BJ (cell line): ENCODE results near the gene KLHL40. TPM values are rescaled to one million over a fixed set of nuclear protein-coding genes. Genes with fewer than 3 reads are reported as not detected.

Source experiments
- CTCF ChIA-PET: fragments of 350-600 bp; formaldehyde crosslinking; extraction: SDS; loops from one replicate; lab custom pipeline; 2021; ENCODE audit warnings: antibody characterized with exemption, inconsistent platforms; lab: Yijun Ruan, JAX
- POLR2A ChIA-PET: fragments of 300-600 bp; sonication (Branson Sonifier 250); formaldehyde crosslinking; extraction: SDS; loops from one replicate; lab custom pipeline; 2021; ENCODE audit warnings: antibody characterized with exemption; lab: Charles Lee
- DNase-seq: peaks from one replicate; pipeline ENCODE4 v3.0.0-alpha.2; 2011; ENCODE audit warnings: low read depth
- H3K27me3 ChIP-seq: 2 replicates; pipeline ENCODE4 v1.6.0; 2011; ENCODE audit warnings: low read length; ENCODE audit not compliant: control insufficient read depth, insufficient read depth
- H3K36me3 ChIP-seq: 2 replicates; pipeline ENCODE4 v1.5.1; 2011; ENCODE audit warnings: low read length; ENCODE audit not compliant: control insufficient read depth, insufficient read depth
- H3K4me3 ChIP-seq: 2 replicates; pipeline ENCODE4 v1.5.1; 2011; ENCODE audit warnings: low read depth, mild to moderate bottlenecking, control low read depth, low read length
- polyA plus RNA-seq: library from polyadenylated mRNA; depleted of rRNA; stranded (reverse); fragments of >200 nt; gene quantifications from 2 replicates; pipeline ENCODE4 v1.2.3, GENCODE V29; 2011
- TF ChIP-seq, protein P1 (sequence below): IDR thresholded peaks from 2 replicates; pipeline ENCODE4 v1.5.1; 2011; ENCODE audit warnings: low read depth, mild to moderate bottlenecking, control low read depth, inconsistent platforms, low read length, moderate library complexity; ENCODE audit not compliant: insufficient read depth

The KLHL40 gene
- polyA plus RNA-seq, 1 experiment, result not detected

DNA sequence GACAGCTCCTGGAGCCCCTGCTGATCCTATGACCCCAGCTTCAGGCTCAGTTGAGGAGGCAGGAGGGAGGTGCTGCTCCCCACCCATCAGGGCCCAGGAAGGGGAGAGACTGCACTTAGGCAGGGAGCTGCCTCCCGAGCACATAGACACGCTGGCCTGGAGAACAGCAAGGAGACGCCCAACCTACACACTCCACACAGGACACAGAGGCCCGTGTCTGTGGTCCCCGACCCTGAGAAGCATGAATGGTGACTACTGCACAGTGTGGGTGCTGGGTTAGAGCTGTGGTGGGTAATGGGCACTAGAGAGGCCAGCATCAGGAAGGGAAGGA lies 18.3 kb downstream of the KLHL40 start:
- POLR2A ChIA-PET, result no interaction called here
- DNase-seq, result no peak

DNA sequence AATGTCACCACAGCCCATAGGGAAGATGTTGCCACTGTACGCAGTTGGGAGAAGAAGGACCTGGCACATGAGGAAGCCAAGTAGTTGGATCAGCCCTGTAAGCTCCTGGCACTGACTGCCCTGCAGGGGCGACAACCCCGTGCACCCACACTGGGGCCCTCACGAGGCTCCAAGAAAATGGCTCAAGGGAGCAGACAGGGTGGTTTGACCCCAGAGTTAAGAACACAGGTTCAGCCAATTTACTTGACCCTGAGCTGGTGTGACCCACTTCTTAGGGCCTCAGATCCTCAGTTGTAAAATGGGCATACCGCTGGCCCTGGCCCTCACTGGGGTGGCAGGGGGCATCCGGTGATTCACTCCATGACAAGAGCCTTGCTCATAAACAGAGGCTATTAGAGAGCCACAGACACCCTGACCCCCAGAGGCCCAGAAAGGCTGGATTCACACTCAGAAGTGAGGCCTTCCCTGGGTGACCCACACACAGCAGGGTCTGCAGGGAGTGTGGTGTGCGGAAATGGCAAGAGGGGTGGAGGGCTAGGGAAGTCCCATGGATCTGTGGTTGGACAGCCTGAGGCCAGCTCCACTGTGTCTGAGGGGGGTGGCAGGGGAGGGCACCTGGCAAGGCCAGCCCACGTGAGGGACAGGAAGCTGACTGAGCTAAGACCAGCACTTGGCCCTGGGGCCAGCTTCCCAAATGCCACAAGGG lies 19.0 kb downstream of the KLHL40 start:
- DNase-seq, result no peak
- H3K27me3 ChIP-seq, result peaks cover 2% of the 10 kb centered on the region; the same call in 1 of the 2 replicates
- POLR2A ChIA-PET, result no interaction called here
- TF ChIP-seq, protein P1, sequence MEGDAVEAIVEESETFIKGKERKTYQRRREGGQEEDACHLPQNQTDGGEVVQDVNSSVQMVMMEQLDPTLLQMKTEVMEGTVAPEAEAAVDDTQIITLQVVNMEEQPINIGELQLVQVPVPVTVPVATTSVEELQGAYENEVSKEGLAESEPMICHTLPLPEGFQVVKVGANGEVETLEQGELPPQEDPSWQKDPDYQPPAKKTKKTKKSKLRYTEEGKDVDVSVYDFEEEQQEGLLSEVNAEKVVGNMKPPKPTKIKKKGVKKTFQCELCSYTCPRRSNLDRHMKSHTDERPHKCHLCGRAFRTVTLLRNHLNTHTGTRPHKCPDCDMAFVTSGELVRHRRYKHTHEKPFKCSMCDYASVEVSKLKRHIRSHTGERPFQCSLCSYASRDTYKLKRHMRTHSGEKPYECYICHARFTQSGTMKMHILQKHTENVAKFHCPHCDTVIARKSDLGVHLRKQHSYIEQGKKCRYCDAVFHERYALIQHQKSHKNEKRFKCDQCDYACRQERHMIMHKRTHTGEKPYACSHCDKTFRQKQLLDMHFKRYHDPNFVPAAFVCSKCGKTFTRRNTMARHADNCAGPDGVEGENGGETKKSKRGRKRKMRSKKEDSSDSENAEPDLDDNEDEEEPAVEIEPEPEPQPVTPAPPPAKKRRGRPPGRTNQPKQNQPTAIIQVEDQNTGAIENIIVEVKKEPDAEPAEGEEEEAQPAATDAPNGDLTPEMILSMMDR, result no peak
- H3K36me3 ChIP-seq, result no peaks in the 10 kb centered on the region
- CTCF ChIA-PET, result no interaction called here
- H3K4me3 ChIP-seq, result no peak overlapping the region

More for the DNA sequence above, 18.3 kb downstream of the KLHL40 start:
- H3K4me3 ChIP-seq, result no peak overlapping the region
- CTCF ChIA-PET, result no interaction called here
- no peaks in the 10 kb centered on the region for H3K36me3 ChIP-seq
- peaks cover 2% of the 10 kb centered on the region; the same call in 1 of the 2 replicates for H3K27me3 ChIP-seq
- TF ChIP-seq, protein P1, result no peak

DNA sequence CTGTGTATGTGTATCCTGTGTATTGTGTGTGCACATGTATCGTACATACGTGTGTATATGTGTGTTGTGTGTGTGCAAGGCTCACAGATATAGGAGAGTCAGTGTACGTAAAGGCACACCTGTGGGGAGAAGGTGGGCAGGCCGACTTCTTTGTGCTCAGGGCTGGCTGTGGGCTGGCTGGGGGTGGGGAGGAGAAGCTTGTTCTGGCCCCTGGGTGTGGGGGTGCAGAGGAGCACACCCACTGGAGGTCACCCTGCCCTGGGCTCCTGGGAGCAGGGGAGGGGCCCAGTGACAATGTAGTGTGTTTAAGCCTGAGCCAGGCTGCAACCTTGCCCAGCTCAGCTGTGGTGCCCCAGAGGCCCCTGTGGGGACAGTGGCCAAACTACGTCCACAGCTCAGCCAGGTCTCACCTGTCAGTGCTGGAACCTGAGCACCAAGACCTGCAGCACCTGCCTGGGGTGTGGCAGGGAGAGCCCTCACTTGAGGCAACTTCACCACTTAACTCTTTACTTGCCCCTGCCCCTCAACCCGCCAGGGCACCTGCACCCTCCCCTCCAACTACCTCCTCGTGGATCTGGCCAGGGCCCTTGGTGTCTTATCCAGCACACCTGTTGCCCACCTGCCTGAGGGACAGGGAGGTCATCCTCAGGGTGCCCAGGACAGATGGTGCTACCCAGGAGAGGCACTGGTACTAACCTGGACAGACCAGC lies 19.9 kb downstream of the KLHL40 start:
- CTCF ChIA-PET, result interaction anchor here (0.6 kb wide), 1 partner anchor 14 kb away, joined by 3 read pairs; no protein-coding TSS in a partner anchor
- DNase-seq, result no peak
- peaks cover 4% of the 10 kb centered on the region; the same call in 1 of the 2 replicates for H3K27me3 ChIP-seq
- H3K4me3 ChIP-seq, result no peak overlapping the region
- POLR2A ChIA-PET, result no interaction called here
- TF ChIP-seq, protein P1, result no peak
- H3K36me3 ChIP-seq, result no peaks in the 10 kb centered on the region

DNA sequence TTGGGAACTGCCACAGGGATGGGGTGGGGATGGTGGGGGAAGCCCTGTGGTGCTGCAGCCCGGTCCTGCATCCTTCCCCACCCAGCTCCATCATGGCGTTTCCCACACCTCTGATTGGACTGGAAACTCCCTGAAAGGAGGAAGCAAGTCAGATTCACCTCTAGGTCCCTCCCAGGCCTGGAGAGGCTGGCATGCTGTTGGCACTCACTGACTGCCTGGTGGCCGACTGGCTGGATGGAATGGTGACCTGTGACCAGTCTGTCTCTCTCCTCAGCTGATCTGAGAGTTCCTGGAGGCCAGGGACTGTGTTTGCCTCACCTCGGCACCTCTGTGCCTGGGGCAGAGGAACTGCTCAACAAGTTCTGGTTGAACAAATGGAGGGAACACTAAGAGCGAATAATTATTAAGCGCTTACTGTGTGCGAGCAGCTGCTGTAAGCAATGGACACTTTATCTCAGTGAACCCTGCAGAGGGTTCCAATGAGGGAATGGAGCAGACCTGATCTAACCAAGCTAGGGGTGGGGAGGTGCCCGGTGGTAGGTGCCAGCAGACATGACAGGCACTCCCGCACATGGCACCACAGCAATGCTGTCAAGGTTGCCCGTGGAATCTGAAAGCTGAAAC lies 20.7 kb downstream of the KLHL40 start:
- CTCF ChIA-PET, result no interaction called here

More for the DNA sequence above, 20.7 kb downstream of the KLHL40 start:
- Histone ChIP-seq H3K36me3 (no peaks in the 10 kb centered on the region), H3K27me3 (peaks cover 4% of the 10 kb centered on the region; the same call in 1 of the 2 replicates), H3K4me3 (no peak overlapping the region)
- POLR2A ChIA-PET, result no interaction called here
- TF ChIP-seq, protein P1, result no peak
- DNase-seq, result no peak
